ENCODE results near the gene JUP. TPM values are rescaled to one million over a fixed set of nuclear protein-coding genes. Genes with fewer than 3 reads are reported as not detected.

JUP gene
- total and polyA plus RNA-seq, 2 of the 4 experiments (the other 2 are of a cell fraction), result 12.9 to 27.3 TPM

- Histone ChIP-seq H2BK5ac (ENCODE audit: low read depth, low read length, poor library complexity, severe bottlenecking) (no peak overlapping the region), H3K56ac (ENCODE audit: extremely low read depth, insufficient read depth, low read length) (no peak overlapping the region), H3K4ac (ENCODE audit: low read depth, low read length) (no peak overlapping the region), H3K27me3 (ENCODE audit: control insufficient read depth, insufficient read depth, low read length) (peaks cover 15% of the 10 kb centered on the region), H2BK15ac (ENCODE audit: low read depth, low read length) (no peak overlapping the region), H3K9me1 (ENCODE audit: insufficient read depth, low read length) (no peaks in the 10 kb centered on the region), H3K4me3 (ENCODE audit: insufficient read depth, low read depth, low read length) (no peak overlapping the region), H2AK9ac (replicated peaks; ENCODE audit: low read depth, low read length, poor library complexity) (no peak overlapping the region), H3K79me1 (ENCODE audit: low read depth in 1 of 2, low read length in 2 of 2) (no peaks in the 10 kb centered on the region), H3K4me1 (ENCODE audit: control insufficient read depth, insufficient read depth, low read length) (no peaks in the 10 kb centered on the region), H2AK5ac (ENCODE audit: low read depth, low read length) (no peak overlapping the region), H4K5ac (ENCODE audit: low read depth, low read length) (no peak overlapping the region), H2BK120ac (ENCODE audit: low read depth, low read length) (no peak overlapping the region), H4K8ac (ENCODE audit: low read depth in 2 of 2, low read length in 2 of 2) (no peak overlapping the region), H3K18ac (ENCODE audit: low read depth, low read length) (no peak overlapping the region), H3K4me2 (ENCODE audit: low read depth, low read length) (no peak overlapping the region), H3K23ac (ENCODE audit: low read depth, low read length) (no peak overlapping the region), H2BK20ac (ENCODE audit: low read depth, low read length) (no peak overlapping the region), H3K27ac (ENCODE audit: insufficient read depth, low read length) (no peak overlapping the region), H3K36me3 (ENCODE audit: control insufficient read depth, insufficient read depth, low read length) (no peaks in the 10 kb centered on the region), H2AFZ (replicated peaks; ENCODE audit: low read length, poor library complexity) (no peak overlapping the region), H3K9ac (ENCODE audit: low read depth, low read length) (no peak overlapping the region), H4K20me1 (ENCODE audit: insufficient read depth, low read length) (no peaks in the 10 kb centered on the region), H3K14ac (replicated peaks; ENCODE audit: low read depth, low read length) (no peak overlapping the region), H3K9me3 (ENCODE audit: control insufficient read depth, insufficient read depth, low read length) (no peaks in the 10 kb centered on the region), H4K91ac (ENCODE audit: insufficient read depth, low read depth, low read length) (no peak overlapping the region)
- DNase-seq (no peak), ATAC-seq (ENCODE audit: low read depth) (no peak)
- BruUV-seq (replicated peaks), result no TSS peak
- POLR2A ChIA-PET (ENCODE audit: unreplicated experiment), result no interaction called here
- dilution Hi-C loops (cut with HindIII; ENCODE audit: low sequenced_read_pairs, unreplicated experiment), result no loop called here
- TF ChIP-seq RFX5 (IDR thresholded peaks at IDR 0.05; ENCODE audit: low read depth, low read length) (no peak), CTCF (conservative IDR thresholded peaks at IDR 0.05; ENCODE audit: low read depth, low read length) (no peak), CEBPB (IDR thresholded peaks at IDR 0.05; ENCODE audit: low read depth, low read length) (no peak), SMC3 (IDR thresholded peaks at IDR 0.05; ENCODE audit: low read depth, low read length) (no peak), MXI1 (IDR thresholded peaks at IDR 0.05; ENCODE audit: borderline replicate concordance, low read depth, low read length) (no peak), RAD21 (IDR thresholded peaks at IDR 0.05; ENCODE audit: low read length) (no peak), BHLHE40 (IDR thresholded peaks at IDR 0.05; ENCODE audit: low read depth, low read length) (no peak), USF2 (IDR thresholded peaks at IDR 0.05; ENCODE audit: low read depth, low read length) (no peak), FOS (IDR thresholded peaks at IDR 0.05; ENCODE audit: low read depth, low read length) (no peak), MAFK (IDR thresholded peaks at IDR 0.05; ENCODE audit: low read depth, low read length) (no peak), ELK1 (IDR thresholded peaks at IDR 0.05; ENCODE audit: borderline replicate concordance, low read depth, low read length) (no peak), CHD1 (IDR thresholded peaks at IDR 0.05; ENCODE audit: low read depth, low read length) (no peak), POLR2A (IDR thresholded peaks at IDR 0.05; ENCODE audit: low read depth, low read length) (no peak), MAZ (IDR thresholded peaks at IDR 0.05; ENCODE audit: borderline replicate concordance, low read depth, low read length) (no peak), NFE2L2 (IDR thresholded peaks at IDR 0.05; ENCODE audit: low read depth, low read length) (no peak), RCOR1 (IDR thresholded peaks at IDR 0.05; ENCODE audit: insufficient replicate concordance, low read length) (no peak)
- CTCF ChIA-PET, result interaction anchor here (0.6 kb wide), 1 partner anchor 25 kb away, joined by 5 read pairs; no protein-coding TSS in a partner anchor
- WGBS, 2 experiments (ENCODE audit: extremely low coverage in 2 of 2, insufficient read length in 1 of 2), result 60% methylated on average over 1 of the region's 5 CpGs; no CpG with 5 or more reads in 1 of the 2 experiments
- in situ Hi-C loops (cut with MboI; ENCODE audit: low sequenced_read_pairs), result no loop called here
- intact Hi-C loops (cut with micrococcal nuclease), result no loop called here
Measured at GRCh38 chr17:41725134-41725533, 61.4 kb downstream of the JUP start.
